Rectal smooth muscle tissue (tissue), 1 donor: Measurements from ENCODE around the gene STK33.

Source experiments
- H3K27ac ChIP-seq: one replicate; pipeline ENCODE4 v1.7.0; 2013; ENCODE audit warnings: low read depth, low read length, inconsistent platforms
- H3K27me3 ChIP-seq: one replicate; pipeline ENCODE4 v1.7.0; 2013; ENCODE audit warnings: low read length; ENCODE audit not compliant: control insufficient read depth, insufficient read depth
- H3K36me3 ChIP-seq: one replicate; pipeline ENCODE4 v1.7.0; 2013; ENCODE audit warnings: low read length; ENCODE audit not compliant: control insufficient read depth, insufficient read depth
- H3K4me1 ChIP-seq: one replicate; pipeline ENCODE4 v1.7.0; 2013; ENCODE audit warnings: low read length; ENCODE audit not compliant: control insufficient read depth, insufficient read depth
- H3K4me3 ChIP-seq: one replicate; pipeline ENCODE4 v1.7.0; 2013; ENCODE audit warnings: low read length
- H3K9ac ChIP-seq: one replicate; pipeline ENCODE4 v1.7.0; 2013; ENCODE audit warnings: low read length

Gene STK33

GRCh38 chr11:8352876-8353505 lies 241.0 kb downstream of the STK33 start:
- H3K27ac ChIP-seq: no peak overlapping the region
- no peaks in the 10 kb centered on the region for H3K27me3 ChIP-seq
- no peak overlapping the region for H3K9ac ChIP-seq
- H3K4me3 ChIP-seq: no peak overlapping the region
- no peaks in the 10 kb centered on the region for H3K36me3 ChIP-seq
- H3K4me1 ChIP-seq: peaks cover 7% of the 10 kb centered on the region

GRCh38 chr11:8352103-8352875 lies 241.7 kb downstream of the STK33 start:
- Histone ChIP-seq H3K36me3 (no peaks in the 10 kb centered on the region), H3K27ac (no peak overlapping the region), H3K9ac (no peak overlapping the region), H3K27me3 (no peaks in the 10 kb centered on the region), H3K4me1 (peaks cover 7% of the 10 kb centered on the region), H3K4me3 (no peak overlapping the region)

- Histone ChIP-seq H3K27ac (no peak overlapping the region), H3K9ac (no peak overlapping the region), H3K4me3 (no peak overlapping the region), H3K36me3 (no peaks in the 10 kb centered on the region), H3K4me1 (peaks cover 7% of the 10 kb centered on the region), H3K27me3 (no peaks in the 10 kb centered on the region)
Observed at GRCh38 chr11:8351223-8351622, 242.8 kb downstream of the STK33 start.

- Histone ChIP-seq H3K4me3 (no peak overlapping the region), H3K4me1 (no peaks in the 10 kb centered on the region), H3K9ac (no peak overlapping the region), H3K36me3 (no peaks in the 10 kb centered on the region), H3K27me3 (no peaks in the 10 kb centered on the region), H3K27ac (no peak overlapping the region)
Observed at GRCh38 chr11:8347978-8348377, 246.1 kb downstream of the STK33 start.

- Histone ChIP-seq H3K4me1 (no peaks in the 10 kb centered on the region), H3K9ac (no peak overlapping the region), H3K27me3 (no peaks in the 10 kb centered on the region), H3K27ac (no peak overlapping the region), H3K4me3 (no peak overlapping the region), H3K36me3 (no peaks in the 10 kb centered on the region)
Observed at GRCh38 chr11:8346157-8346755, 247.8 kb downstream of the STK33 start.

- no peaks in the 10 kb centered on the region for H3K36me3 ChIP-seq
- no peak overlapping the region for H3K27ac ChIP-seq
- no peak overlapping the region for H3K9ac ChIP-seq
- no peaks in the 10 kb centered on the region for H3K4me1 ChIP-seq
- H3K27me3 ChIP-seq: no peaks in the 10 kb centered on the region
- no peak overlapping the region for H3K4me3 ChIP-seq
Observed at GRCh38 chr11:8345179-8345578, 248.8 kb downstream of the STK33 start.

- Histone ChIP-seq H3K4me3 (no peak overlapping the region), H3K9ac (no peak overlapping the region), H3K4me1 (no peaks in the 10 kb centered on the region), H3K27ac (no peak overlapping the region), H3K36me3 (no peaks in the 10 kb centered on the region), H3K27me3 (no peaks in the 10 kb centered on the region)
Observed at GRCh38 chr11:8344346-8344745, 249.7 kb downstream of the STK33 start.

GRCh38 chr11:8342821-8343681 lies 251.0 kb downstream of the STK33 start:
- H3K36me3 ChIP-seq: no peaks in the 10 kb centered on the region
- H3K4me1 ChIP-seq: no peaks in the 10 kb centered on the region
- H3K4me3 ChIP-seq: no peak overlapping the region
- no peak overlapping the region for H3K27ac ChIP-seq
- no peaks in the 10 kb centered on the region for H3K27me3 ChIP-seq
- no peak overlapping the region for H3K9ac ChIP-seq

- Histone ChIP-seq H3K4me1 (no peaks in the 10 kb centered on the region), H3K27me3 (no peaks in the 10 kb centered on the region), H3K4me3 (no peak overlapping the region), H3K27ac (no peak overlapping the region), H3K36me3 (no peaks in the 10 kb centered on the region), H3K9ac (no peak overlapping the region)
Observed at GRCh38 chr11:8341996-8342395, 252.0 kb downstream of the STK33 start.
